ENCODE data around the gene ITGB3.
"Not testable (repeated sequence)": the region's sequence is repeated elsewhere in the genome, so short reads cannot be mapped to it uniquely, and the experiment has no call there.

ITGB3 gene

DNA sequence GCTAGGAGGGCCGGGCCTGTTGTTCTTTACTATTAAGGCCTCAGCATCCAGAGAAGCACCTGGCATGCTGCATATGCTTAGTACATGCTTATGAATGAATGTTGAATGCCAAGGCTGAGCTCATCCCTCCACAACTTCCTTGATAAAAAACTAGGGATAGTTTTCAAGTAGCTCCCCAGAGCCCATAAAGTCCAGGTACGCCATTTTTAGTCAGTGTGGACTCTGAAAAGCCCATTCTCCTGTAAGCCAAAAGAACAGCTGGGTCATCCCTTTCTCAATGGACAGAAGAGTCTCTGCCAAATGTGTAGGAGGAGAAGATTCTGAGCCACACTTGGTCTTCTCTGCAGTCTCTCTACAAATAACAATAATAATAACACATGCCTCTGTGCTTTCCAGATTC, 8.9 kb upstream of the ITGB3 start:
- DNase-seq (ENCODE audit: low read depth): no peak

DNA sequence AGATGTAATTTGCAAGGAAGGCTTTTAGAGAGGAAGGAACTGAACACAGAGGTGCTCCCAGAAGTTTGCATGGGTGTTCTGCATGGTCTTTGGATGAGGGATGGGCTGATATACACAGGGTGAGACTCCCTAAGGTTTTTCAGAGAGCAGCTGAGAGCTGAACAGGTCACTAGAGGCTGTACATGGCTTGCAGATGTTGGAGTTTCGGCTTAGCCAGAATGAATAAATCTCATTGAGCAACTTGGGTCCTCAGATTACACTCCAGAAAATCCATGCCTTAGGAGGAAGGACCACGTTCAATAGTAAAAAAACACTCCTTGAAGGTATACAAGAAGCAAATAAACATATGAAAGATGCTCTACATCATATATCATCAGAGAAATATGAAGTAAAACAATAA, 7.5 kb upstream of the ITGB3 start:
- no peak for DNase-seq (ENCODE audit: low read depth)

DNA sequence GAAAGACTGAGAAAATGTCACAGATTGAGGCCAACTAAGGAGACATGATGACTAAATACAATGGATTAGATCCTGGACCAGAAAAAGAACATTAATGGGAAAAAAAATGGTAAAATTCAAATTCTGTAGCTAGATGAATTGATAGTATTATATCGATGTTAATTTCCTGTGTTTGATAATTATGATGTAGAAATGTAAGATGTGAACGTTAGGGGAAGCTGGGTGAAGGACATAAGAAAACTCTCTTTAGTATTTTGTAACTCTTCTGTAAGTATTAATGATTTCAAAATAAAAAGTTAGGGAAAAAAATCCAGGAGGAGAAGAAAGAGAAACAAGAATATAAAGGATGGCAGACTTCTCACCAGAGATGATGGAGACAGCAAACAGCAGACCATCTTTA, 2.8 kb upstream of the ITGB3 start:
- DNase-seq (ENCODE audit: low read depth): no peak

DNA sequence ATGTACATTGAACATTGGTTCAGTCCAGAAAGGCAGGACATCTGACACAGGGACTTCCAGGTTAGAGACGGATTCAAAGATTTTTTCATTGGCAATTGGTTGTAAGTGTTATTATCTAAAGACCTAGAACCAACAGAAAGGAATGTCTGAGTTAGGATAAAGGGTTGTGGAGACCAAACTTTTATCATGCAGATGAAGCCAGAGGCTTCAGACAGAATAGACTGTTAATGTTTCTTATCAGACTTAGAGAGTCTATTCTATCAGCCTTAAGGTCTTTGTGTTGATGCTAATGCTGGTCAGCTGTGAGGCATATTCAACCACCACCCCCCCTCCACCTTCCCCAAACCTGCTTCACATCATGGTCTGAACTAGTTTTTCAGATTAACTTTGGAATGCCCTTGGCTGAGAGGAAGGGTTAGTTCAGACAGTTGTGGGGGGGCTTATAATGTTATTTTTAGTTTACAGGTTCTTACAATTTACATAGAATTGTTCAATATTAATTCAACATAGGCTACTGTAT, 2.1 kb upstream of the ITGB3 start:
- no peak for DNase-seq (ENCODE audit: low read depth)

DNA sequence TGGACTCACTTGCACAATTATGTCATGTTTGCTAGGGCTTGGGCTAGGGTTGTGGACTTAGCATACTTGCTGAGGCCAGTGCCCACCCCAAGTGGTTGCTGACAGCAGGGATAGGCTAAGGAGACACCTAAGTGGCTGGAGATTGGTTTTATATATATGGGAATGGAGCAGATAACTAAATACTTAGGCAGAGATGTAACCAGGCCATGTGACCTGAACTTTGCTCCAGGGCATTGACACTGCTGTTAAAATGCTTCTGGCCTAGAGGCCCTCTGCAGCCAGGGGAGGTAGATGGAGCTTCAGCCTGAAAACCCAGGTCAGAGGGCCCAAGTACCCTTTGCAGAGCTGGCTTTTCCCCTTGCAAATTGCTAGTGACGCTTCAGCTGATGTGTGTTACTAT, 1.4 kb upstream of the ITGB3 start:
- no peak for DNase-seq (ENCODE audit: low read depth)

DNA sequence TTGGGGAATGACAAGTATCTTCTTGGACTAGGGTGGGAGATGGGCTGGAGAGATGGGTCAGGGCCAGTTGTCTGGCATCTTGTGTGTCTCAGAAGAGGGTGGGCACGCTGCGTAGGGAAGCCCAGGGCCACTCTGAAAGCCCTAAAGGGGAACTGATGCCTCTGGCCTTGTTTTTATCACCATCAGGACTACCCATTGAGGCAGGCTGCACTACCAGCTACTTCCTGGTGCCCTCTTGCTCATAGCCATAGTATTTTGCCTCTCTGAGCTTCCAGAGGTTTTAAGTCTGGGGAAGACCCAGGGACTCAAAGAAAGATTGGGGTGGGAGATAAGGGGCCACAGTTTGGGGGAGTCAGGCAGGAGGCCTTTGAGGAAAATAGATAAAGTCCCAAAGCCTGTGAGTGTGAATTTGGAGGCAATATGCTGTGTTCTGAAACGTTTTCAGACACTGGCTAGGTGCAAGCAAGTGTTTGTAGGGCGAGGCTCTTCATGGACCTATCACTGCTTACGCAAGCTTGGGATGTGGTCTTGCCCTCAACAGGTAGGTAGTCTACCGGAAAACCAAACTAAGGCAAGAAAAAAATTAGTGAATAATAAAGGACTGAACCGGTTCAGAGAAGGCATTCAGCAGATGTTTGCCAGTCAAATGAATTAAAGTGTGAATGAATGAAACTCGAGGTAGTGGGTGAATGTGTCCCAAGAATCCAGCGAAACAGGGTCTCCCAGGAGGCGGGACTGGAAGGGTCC, 688 bp upstream of the ITGB3 start:
- no peak for DNase-seq (ENCODE audit: low read depth)

DNA sequence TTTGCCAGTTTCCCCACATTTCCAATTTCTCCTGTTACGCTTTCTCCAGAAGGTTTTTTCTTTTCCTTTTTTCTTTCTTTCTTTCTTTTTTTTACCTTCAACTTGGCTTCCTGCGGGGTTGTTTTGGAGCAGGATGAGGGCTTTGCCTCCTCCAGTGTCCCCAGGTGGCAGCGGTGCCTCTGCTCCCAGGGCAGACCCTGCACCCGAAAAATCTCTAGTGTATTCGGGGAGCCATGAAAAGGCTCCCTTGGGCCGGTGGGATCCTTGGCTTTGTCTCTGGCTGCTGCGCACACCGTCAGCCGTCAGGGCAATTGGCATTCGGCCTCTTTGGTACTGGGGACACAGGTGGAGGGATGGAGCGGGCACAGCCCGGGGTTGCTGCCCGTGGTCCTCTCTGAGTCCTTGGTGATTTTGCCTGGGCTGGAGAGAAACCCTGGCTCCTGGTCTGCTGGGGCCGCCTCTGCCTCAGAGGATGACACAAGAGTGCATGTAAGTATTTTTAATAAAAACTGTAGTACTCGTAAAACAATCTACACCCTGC, 846 bp downstream of the ITGB3 start:
- no peak for DNase-seq (ENCODE audit: low read depth)

DNA sequence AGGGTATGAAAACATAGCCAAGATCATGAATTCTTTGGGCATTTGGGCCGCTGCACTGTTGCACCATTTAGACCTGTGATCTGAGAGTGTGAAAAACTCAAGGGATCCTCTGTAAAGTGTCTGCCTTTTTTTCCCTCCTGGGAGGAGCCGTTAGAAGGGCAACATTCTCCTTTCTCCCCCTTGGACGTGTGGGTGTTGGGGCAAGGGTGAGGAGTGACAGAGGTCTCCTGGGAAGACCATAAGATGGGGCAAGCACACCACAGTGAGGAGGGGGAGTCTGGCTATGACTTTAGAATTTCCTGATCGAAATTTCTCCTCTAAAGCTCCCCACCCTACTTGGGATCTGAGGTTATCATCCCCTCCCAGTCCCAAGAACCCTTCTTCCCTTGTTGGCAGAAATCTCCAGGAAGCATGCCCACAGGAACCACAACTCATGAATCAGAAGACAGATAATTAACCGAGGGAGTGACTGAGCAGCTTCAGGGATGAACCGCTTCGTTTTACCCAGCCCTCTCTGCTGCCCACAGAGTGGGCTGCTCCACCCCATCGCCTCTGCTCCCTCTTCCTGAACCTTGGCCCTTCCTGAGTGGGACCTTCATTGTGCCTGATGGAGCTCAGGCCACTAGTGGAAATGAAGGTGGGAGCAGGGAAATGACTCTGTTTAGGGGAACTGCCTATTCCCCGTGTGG, 4.2 kb downstream of the ITGB3 start:
- peak; percentile 40 for DNase-seq (ENCODE audit: low read depth)

DNA sequence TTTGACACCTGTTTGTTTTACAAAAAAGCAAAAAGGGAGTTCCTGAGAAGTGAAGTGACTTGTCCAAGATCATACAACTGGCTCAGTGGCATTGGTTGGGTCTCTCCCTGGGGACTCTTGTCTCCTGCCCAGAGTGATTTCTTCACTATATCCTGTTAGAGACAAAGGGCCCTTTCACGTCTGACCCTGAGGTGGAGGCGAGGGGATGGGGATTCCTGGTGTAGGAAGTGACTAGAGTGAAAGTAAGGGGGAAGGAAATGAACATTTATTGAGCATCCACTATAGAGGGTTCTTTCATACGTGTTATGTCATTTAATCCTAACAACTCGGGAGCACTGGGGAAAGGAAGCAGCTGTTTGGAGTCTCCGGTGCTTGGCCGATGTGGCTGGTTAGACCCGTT, 9.0 kb downstream of the ITGB3 start:
- DNase-seq (ENCODE audit: low read depth): no peak

DNA sequence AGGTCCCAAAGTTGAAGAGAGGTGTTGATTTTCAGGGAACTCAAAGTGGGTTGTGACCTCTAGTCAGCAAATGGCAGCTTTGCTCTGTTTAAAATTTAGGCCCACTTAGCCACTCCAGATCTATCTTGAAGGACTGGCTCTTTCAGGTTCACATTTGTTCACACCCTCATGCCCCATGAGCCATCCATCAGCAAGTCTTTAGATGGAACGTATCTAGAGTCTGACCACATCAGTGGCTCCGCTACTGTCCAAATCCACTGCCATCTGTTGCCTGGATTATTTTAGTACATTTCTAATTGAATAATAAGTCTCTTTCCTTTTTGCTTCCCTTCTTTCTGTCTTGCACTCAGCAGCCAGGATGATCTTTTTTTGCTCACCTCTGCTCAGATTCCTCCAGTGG, 10.5 kb downstream of the ITGB3 start:
- DNase-seq (ENCODE audit: low read depth): no peak

DNA sequence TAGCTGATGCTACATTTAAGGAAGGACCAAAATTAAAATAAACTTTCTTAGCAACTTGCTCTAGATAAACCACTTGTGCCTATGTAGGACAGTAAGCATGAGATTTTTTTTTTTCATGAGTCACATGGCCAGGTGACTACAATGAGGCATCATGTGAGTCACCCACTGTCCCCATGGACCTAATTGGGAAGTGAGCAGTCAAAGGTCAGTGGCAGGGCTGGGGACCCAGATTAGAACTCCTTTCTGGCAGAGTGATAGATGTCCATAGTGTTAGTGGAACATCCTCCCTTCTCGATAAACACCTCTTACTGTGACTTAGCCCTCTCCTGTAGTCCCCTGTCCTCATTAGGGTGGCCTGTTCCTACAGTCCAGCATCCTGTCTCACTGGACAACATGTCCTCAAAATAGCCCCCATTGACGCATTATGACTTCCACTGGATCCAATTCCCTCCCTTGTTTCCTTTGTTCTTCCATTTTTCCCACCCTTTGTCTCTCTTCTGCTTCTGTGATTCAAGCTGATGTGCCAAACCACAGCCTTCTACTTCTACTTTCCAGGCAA, 12.4 kb downstream of the ITGB3 start:
- DNase-seq (ENCODE audit: low read depth): peak; percentile 36

DNA sequence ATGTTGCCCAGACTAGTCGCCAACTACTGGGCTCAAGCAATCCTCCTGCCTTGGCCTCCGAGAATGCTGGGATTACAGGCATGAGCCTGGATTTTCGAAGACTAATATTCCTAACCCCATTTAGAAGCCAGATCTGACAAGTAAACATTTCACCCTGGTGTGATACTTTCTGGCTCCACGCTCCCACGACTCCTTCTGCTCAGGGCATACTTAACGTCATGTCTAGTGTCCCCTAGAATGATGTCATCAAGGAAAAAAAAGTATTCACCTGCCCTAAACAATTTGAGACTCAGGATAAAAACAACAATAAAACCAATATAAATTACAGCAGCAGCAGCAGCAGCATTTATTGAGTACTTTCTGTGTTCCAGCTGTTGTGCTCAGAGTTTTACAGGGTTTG, 13.2 kb downstream of the ITGB3 start:
- DNase-seq (ENCODE audit: low read depth): no peak

DNA sequence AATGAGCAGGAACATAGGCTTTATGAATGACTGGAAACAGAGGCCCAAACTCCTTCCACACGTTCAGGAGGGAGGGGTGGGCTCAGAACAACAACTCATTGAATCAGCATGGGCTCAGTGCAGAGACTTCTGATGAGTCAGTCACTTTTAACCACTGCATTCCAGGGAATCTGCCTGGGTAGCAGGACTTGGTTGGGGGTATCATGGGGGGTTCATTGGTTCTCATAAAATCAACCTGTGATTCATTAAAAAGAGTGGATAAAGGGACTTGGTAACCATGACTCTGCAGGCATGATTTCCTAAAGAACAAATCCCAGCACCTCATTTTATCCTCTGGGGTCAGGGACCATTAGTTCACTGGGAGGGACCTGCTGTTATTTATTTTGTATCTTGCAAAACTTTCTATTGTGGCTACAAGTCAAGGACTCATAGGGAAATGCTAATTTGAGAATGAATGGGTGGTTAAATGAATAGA, 13.8 kb downstream of the ITGB3 start:
- peak; percentile 89 for DNase-seq (ENCODE audit: low read depth)

DNA sequence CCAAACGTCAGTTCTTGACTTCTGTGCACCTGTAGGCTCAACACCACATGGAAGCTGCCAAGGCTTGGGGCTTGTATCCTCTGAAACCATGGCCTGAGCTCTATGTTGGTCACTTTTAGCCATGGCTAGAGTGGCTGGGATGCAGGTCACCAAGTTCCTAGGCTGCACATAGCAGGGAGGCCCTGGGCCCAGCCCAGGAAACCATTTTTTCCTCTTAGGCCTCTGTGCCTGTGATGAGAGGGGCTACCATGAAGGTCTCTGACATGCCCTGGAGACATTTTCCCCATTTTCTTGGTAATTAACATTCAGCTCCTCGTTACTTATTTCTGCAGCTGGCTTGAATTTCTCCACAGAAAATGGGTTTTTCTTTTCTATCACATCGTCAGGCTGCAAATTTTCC, 15.3 kb downstream of the ITGB3 start:
- not testable (repeated sequence) for DNase-seq (ENCODE audit: low read depth)

DNA sequence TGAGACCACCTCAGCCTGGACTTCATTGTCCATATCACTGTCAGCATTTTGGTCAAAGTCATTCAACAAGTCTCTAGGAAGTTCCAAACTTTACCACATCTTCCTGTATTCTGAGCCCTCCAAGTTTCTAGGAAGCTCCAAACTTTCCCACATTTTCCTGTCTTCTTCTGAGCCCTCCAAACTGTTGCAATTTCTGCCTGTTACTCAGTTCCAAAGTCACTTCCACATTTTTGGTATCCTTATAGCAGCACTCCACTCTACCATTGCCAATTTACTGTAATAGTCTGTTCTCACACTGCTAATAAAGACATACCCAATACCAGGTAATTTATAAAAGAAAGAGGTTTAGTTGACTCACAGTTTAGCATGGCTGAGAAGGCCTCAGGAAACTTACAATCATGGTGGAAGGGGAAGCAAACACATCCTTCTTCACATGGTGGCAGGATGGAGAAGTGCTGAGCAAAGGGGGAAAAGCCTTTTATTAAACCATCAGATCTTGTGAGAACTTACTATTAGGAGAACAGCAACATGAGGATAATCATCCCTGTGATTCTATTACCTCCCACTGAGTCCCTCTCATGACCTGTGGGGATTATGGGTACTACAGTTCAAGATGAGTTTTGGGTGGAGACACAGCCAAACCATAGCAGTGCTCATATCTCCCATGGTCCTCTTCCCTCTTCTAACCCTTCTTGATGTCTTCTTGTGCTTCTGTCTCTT, 16.1 kb downstream of the ITGB3 start:
- not testable (repeated sequence) for DNase-seq (ENCODE audit: low read depth)

DNA sequence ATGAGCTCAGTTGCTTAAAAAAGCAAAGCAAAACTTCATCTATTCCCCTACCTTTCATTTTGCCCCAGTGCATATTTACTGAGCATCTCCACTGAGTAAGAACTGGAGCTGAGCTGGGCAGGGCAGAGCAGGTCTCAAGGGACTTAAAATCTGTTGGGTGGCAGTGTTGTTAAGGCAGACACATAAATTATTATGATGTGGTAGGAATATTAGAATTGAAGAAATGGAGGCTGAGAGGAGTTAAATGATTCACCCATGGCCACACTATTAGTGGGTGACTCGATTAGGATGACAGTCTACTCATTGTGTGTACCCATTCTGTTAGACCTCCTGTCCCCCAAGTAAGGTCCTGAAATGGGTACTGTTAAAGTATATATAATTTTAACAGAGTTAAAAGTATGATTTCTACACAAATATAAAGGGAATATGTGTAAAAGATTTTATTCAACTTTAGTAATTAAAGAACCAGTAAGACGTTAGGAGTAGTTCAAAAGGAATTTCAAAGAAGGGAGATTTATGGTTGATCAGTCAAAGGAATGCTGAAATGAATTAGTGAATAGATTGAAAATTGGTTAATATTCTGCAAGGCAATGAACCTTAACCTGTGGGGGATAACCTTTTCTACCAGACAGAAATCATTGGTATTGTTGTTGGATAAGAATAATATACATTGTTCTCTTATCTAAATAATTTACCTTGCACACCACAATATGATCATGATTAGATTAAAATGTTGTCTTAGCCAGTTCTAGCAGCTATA, 17.5 kb downstream of the ITGB3 start:
- DNase-seq (ENCODE audit: low read depth): no peak

DNA sequence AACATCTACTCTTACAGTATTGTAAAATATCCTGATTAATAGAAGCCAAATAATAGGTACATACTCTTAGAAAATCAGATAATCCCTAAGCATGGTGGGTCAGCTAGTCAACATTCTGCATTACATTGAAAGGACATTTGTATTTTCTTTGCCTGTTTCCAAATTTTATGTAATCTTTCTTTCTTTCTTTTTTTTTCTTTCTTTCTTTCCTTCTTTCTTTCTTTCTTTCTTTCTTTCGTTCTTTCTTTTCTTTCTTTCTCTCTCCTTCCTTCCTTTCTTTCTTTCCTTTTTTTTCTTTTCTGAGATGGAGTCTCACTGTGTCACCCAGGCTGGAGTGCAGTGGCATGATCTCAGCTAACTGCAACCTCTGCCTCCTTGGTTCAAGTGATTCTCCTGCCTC, 18.9 kb downstream of the ITGB3 start:
- DNase-seq (ENCODE audit: low read depth): no peak

DNA sequence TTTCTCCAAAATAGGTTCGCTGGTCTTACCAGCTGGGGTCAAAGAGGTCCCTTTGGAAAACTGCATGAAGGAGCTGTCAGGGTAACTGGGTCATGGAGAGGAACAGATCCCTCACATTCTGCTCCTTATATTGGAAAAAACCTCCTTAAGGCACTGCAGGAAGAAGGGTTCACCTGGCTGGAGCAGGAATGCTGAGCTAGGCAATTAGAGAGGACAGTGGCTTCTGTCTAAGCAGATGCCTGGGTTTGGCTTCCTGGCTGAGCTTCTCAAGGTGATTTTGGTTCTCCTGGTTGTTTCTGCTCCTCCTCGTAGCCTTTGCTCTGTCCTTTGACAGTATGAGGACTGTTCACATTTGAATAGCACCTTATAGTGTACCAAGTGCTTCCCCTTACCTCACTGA, 19.6 kb downstream of the ITGB3 start:
- DNase-seq (ENCODE audit: low read depth): no peak

DNA sequence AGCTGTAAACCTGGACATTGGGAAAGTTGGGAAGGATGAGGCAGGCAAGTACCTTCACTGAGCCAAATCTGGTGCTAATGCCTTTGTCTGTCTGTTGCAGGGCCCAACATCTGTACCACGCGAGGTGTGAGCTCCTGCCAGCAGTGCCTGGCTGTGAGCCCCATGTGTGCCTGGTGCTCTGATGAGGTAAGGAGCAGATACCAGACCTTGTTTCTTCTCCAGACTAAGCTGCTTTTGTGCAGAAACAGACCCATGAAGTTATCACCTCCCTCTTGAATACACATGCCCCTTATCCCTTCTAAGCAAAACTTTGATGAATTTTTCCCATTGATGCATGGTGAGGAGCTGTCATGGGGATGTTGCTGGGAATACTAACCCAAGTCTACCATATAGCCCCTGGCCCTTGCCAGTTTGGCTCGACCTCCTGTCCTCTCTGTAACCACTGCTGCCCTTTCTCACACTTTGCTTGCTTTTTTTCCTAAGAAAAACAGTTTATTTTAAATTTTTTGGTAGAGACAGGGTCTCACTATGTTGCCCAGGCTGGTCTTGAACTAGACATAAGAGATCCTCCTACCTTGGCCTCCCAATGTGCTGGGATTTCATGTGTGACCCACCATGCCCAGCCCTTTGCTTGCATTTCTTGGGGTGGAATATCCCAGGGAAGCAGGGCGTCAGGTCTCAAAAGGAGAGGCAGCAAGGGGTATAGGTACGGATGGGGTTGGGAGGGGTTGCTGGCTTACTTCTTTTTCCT, 20.9 kb downstream of the ITGB3 start:
- DNase-seq (ENCODE audit: low read depth): no peak

DNA sequence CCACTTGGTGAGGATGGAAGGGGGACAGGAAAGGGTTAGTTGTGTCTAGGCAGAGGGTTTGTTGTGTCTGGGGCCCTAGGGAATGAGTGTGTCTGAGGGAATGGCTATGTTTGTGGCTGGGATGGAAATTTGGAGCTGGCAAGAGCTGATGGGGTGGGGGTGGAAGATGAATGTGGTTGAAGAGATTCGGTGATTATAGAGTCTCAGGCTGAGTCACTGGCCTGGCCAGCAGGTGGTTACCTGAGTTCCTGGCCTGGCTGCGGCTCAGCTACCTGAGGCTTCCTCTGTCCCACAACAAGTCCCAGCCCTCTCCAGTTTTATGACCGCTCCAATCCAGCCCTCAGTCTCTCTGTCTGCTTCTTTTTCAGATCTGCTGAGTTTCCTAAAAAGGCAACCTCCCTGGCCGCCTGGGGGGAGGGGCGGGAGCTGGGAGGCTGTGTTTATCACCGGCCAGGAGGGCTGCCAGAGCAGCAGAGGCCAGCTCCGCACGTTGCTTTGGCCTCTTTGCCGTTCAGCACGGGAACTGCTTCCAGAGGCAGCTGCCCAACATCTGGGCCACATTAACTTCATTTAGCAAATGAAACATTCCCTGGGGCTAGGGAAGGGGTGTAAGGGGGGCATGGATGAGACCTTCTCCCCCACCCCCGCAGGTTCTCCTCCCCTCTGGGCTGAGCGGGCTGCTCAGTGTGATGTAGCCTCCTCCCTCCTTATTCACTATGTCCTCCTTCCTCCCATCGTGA, 21.8 kb downstream of the ITGB3 start:
- DNase-seq (ENCODE audit: low read depth): peak; percentile 45

Data from non-pigmented ciliary epithelial cell (primary cell).